Heart left ventricle (tissue), 16 donors: ENCODE measurements around the gene CALB2. TPM values are rescaled to one million over a fixed set of nuclear protein-coding genes. Genes with fewer than 3 reads are reported as not detected.

Experiments used
- ATAC-seq, 4 donors: fragments of 200-7000 bp; cut with Tn5 transposase; one replicate each; pipeline ENCODE4 v1.9.1; 2020 to 2022; ENCODE audit warnings: moderate library complexity in 4 of 4, mild to moderate bottlenecking in 3 of 4, moderate number of reproducible peaks in 1 of 4
- DNase-seq, 5 donors: peaks; one replicate each; pipeline ENCODE4 v3.0.0-alpha.2; 2020
- H3K27ac ChIP-seq, 12 donors: fragments of 200-600 bp; sonication (generic) in 4 of 12; one replicate each; pipeline versions ENCODE4 v1.5.0 to v1.8.0; 2016 to 2022; ENCODE audit warnings: mild to moderate bottlenecking in 2 of 12
- H3K27me3 ChIP-seq, 9 donors: fragments of 200-600 bp; sonication (generic) in 2 of 9; one replicate each; pipeline versions ENCODE4 v1.5.1 to v1.8.0; 2016 to 2022; ENCODE audit warnings: mild to moderate bottlenecking in 3 of 9
- H3K36me3 ChIP-seq, 9 donors: fragments of 200-600 bp; sonication (generic) in 2 of 9; one replicate each; pipeline versions ENCODE4 v1.5.0 to v1.8.0; 2018 to 2022; ENCODE audit warnings: mild to moderate bottlenecking in 2 of 9
- H3K4me1 ChIP-seq, 12 donors: fragments of 200-600 bp; sonication (generic) in 4 of 12; one replicate each; pipeline versions ENCODE4 v1.5.0 to v1.8.0; 2016 to 2022; ENCODE audit warnings: mild to moderate bottlenecking in 3 of 12
- H3K4me3 ChIP-seq, 12 donors: fragments of 200-600 bp; sonication (generic) in 4 of 12; one replicate each; pipeline versions ENCODE4 v1.5.0 to v1.8.0; 2017 to 2022; ENCODE audit warnings: mild to moderate bottlenecking in 9 of 12, moderate library complexity in 4 of 12
- H3K9me3 ChIP-seq, 12 donors: fragments of 200-600 bp; sonication (generic) in 4 of 12; one replicate each; pipeline versions ENCODE4 v1.5.0 to v1.8.0; 2016 to 2022; ENCODE audit warnings: mild to moderate bottlenecking in 1 of 12
- POLR2A ChIP-seq, 2 donors: fragments of 450-650 bp; IDR thresholded peaks; one replicate each; pipeline ENCODE4 v1.6.1; 2017; ENCODE audit warnings: antibody characterized with exemption in 2 of 2, mild to moderate bottlenecking in 2 of 2, moderate library complexity in 2 of 2
- WGBS, 4 donors: extraction: QIAGEN DNeasy Blood & Tissue Kit in 2 of 4; methylation state at CpG; one replicate each; pipeline versions ENCODE4 v1.1.5 to v1.1.7; 2013 to 2018; 5-methylcytosine and 5-hydroxymethylcytosine counted together
- intact Hi-C, 10 donors: fragments of 100-400 bp; cut with DNase I; formaldehyde crosslinking; loops; one replicate each; pipeline versions ENCODE4 v1.11.1 to v1.14.2; 2022
- polyA plus RNA-seq, 2 donors: library from polyadenylated mRNA; stranded (reverse); fragments of 200-250 nt; gene quantifications; one replicate each; pipeline ENCODE4 v1.2.3, GENCODE V29; 2013
- total RNA-seq, 9 donors: library from RNA; depleted of rRNA in 2 of 9; stranded (reverse); fragments of >200 nt in 2 of 9; fragmentation: NEBNext Ultra II Directional in 3 of 9; extraction: Animal tissue kit (Norgen Biotek cat#: 25700) in 3 of 9; gene quantifications; one replicate each; pipeline versions ENCODE4 v1.1.0 to v1.2.4, GENCODE V29; 2016 to 2023
- TF ChIP-seq, protein P1 (sequence below), 12 donors: fragments of 200-600 bp; sonication (generic) in 4 of 12; IDR thresholded peaks; one replicate each; pipeline versions ENCODE4 v1.5.0 to v1.8.0; 2018 to 2022; ENCODE audit warnings: antibody characterized with exemption in 12 of 12, mild to moderate bottlenecking in 5 of 12
- donor health status: ischemic (EF 13 %, LVEDD 7.1; RV severe dilation, severe dysfunction).
- donor health status: healthy with polysubstance abuse.
- donor health status: DM: no; HTN: yes; CAD: no.
- donor health status: DM: no; HTN: no; CAD: no.
- donor health status: ischemic (EF 25% LVEDD 6.9; RV normal size, moderate dysfunction).
- donor health status: ischemic (EF 25% LVEDD 5.7; RV mildly dilated, moderate dysfunction).
- donor health status: healthy.
- donor health status: DM: yes; HTN: yes; CAD: no.
- donor health status: ischemic (EF 35%, LVEDD 5.7; RV mildly dilated, moderate dysfunction).
- donor health status: nonischemic (EF 11% LVEDD 7.7; RV severe dilation, severe dysfunction).
- donor health status: DM: yes; HTN: yes; CAD: no.
- donor health status: PGD.
- donor health status: ischemic (EF 29% LVEDD 5.4; RV normal size, mild dysfunction).
- donor health status: nonischemic (EF 23%, LVEDD 6.1; RV moderate dilation, normal function).

The CALB2 gene
- total and polyA plus RNA-seq, 11 donors, result 0.35 to 76.2 (median 0.86) TPM; not detected in 2

DNA sequence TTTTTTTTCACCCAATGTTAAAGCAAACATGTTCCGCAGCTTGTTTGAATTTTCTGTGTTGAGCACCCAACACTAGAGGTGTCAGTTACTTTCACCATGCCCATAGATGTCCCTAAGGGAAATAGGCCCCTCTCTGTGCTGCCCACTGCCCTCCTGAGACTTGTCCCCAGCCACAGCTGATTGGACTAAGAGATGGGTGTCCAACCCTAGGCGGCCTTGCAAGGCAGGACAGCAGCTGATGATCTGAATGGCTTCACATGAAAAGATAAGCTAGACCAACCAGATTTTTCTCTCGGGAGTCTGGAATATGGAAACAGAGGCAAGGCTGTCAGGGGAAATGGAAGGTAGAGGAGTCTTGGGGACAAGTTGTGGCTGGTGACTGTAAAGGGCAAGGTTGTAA is 6.1 kb upstream of the CALB2 start:
- Histone ChIP-seq H3K36me3 (no peaks in the 10 kb centered on the region), H3K27ac (no peak overlapping the region), H3K27me3 (peaks cover 0 to 33% (median 2%) of the 10 kb centered on the region in 9 donors), H3K9me3 (no peaks in the 10 kb centered on the region), H3K4me1 (peaks cover 0 to under 1% (median 0%) of the 10 kb centered on the region in 12 donors), H3K4me3 (no peak overlapping the region)
- DNase-seq, result no peak
- TF ChIP-seq, protein P1, sequence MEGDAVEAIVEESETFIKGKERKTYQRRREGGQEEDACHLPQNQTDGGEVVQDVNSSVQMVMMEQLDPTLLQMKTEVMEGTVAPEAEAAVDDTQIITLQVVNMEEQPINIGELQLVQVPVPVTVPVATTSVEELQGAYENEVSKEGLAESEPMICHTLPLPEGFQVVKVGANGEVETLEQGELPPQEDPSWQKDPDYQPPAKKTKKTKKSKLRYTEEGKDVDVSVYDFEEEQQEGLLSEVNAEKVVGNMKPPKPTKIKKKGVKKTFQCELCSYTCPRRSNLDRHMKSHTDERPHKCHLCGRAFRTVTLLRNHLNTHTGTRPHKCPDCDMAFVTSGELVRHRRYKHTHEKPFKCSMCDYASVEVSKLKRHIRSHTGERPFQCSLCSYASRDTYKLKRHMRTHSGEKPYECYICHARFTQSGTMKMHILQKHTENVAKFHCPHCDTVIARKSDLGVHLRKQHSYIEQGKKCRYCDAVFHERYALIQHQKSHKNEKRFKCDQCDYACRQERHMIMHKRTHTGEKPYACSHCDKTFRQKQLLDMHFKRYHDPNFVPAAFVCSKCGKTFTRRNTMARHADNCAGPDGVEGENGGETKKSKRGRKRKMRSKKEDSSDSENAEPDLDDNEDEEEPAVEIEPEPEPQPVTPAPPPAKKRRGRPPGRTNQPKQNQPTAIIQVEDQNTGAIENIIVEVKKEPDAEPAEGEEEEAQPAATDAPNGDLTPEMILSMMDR (IDR thresholded peaks at IDR 0.05), result no peak
- TF ChIP-seq POLR2A (IDR thresholded peaks at IDR 0.05), result no peak
- ATAC-seq, result no peak
- WGBS, 4 donors, result 76 to 86% (median 80%) methylated on average over 3 of the region's 3 CpGs
- intact Hi-C loops, result loop anchor here in 1 of 10 donors (10.0 kb wide), 1 partner anchor 548 kb away; the partner anchor contains the start of gene VAC14

DNA sequence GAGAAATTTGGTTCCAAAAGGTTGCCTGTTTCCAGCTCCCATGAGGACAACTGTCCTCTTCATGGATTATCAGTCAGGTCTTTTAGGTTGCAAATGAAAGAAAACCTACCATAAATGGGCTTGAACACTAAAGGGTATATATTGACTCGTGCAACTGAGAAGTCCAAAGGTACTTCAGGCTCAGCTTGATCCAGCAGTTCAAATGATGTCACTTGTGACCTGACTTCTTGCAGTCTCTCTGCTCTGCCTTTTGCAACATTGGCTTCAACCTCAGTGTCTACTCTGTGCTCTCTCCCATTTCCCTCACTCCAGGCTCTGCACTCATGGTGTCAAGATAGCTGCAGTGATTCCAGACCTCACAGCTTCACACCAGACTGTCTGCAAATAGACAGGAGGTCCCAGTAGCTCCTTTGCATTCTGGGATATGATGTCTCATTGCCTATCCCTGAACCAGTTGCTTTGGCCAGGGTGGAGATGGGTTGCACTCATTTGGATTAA is 5.5 kb upstream of the CALB2 start:
- H3K27me3 ChIP-seq, result peaks cover 0 to 33% (median 6%) of the 10 kb centered on the region in 9 donors
- WGBS, 4 donors, result 57 to 77% (median 68%) methylated on average over 1 of the region's 1 CpG
- no peak for DNase-seq
- ATAC-seq, result no peak
- no peaks in the 10 kb centered on the region for H3K9me3 ChIP-seq
- no peak overlapping the region for H3K4me3 ChIP-seq
- no peaks in the 10 kb centered on the region for H3K36me3 ChIP-seq
- no peak overlapping the region for H3K27ac ChIP-seq
- no peak for TF ChIP-seq POLR2A (IDR thresholded peaks at IDR 0.05)
- TF ChIP-seq, protein P1 (IDR thresholded peaks at IDR 0.05), result no peak
- H3K4me1 ChIP-seq, result peaks cover 0 to 6% (median 0%) of the 10 kb centered on the region in 12 donors
- intact Hi-C loops, result loop anchor here in 1 of 10 donors (10.0 kb wide), 1 partner anchor 548 kb away; the partner anchor contains the start of gene VAC14

DNA sequence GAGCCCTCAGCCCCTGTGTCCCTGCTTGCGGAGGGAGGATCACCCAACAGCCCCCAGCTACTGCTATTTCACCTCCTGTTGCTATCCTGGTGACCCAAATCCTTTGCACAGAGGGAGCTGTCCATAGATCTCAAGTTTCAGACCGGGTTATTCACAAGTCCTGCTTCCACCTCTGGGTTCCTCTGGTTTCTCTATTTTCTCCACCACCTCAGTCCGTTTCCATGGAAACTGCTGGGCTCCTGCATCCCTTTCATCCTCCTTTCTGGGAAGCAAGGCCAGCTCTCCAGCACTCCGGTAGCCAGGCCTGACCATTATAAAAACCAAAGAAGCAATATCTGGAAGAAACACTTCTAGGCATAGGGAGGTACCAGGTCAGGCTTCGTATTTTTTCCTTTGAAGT is 4.8 kb upstream of the CALB2 start:
- Histone ChIP-seq H3K4me1 (peaks cover 0 to 13% (median 2%) of the 10 kb centered on the region in 12 donors), H3K9me3 (no peaks in the 10 kb centered on the region), H3K36me3 (no peaks in the 10 kb centered on the region), H3K4me3 (no peak overlapping the region), H3K27me3 (peaks cover 0 to 39% (median 12%) of the 10 kb centered on the region in 9 donors), H3K27ac (no peak overlapping the region)
- ATAC-seq (no peak), DNase-seq (no peak)
- TF ChIP-seq, protein P1 (IDR thresholded peaks at IDR 0.05), result no peak
- TF ChIP-seq POLR2A (IDR thresholded peaks at IDR 0.05), result no peak
- WGBS, 4 donors, result 47 to 60% (median 56%) methylated on average over 4 to 5 of the region's 5 CpGs
- intact Hi-C loops, result loop anchor here in 1 of 10 donors (10.0 kb wide), 1 partner anchor 549 kb away; the partner anchor contains the start of gene VAC14

DNA sequence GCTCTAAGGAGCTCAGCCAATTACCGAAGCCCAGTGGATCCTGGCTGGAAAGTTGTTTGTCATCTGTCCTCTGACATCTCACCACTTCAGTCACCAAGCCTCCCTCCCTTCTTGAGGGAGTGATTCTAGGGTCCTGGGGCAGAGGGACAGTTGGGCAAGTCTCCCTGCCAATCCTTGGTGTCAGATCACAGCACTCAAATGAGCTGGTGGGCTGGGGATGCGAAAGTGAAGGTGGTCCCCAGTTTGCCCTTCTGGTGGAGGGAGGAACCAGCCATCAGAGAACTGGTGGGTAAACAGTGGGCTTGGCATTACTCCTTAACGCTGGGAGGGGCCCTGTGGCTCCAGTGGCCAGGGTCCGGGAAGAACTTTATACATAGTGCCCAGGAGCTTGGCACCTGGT is 4.4 kb upstream of the CALB2 start:
- no peak overlapping the region for H3K4me3 ChIP-seq
- H3K9me3 ChIP-seq, result no peaks in the 10 kb centered on the region
- peaks cover 0 to 13% (median 4%) of the 10 kb centered on the region in 12 donors for H3K4me1 ChIP-seq
- H3K27me3 ChIP-seq, result peaks cover 0 to 39% (median 16%) of the 10 kb centered on the region in 9 donors
- DNase-seq, result no peak
- H3K27ac ChIP-seq, result no peak overlapping the region
- no peak for ATAC-seq
- TF ChIP-seq POLR2A (IDR thresholded peaks at IDR 0.05), result no peak
- TF ChIP-seq, protein P1 (IDR thresholded peaks at IDR 0.05), result no peak
- intact Hi-C loops, result loop anchor here in 1 of 10 donors (10.0 kb wide), 1 partner anchor 549 kb away; the partner anchor contains the start of gene VAC14
- H3K36me3 ChIP-seq, result no peaks in the 10 kb centered on the region
- WGBS, 4 donors, result 62 to 83% (median 78%) methylated on average over 3 to 4 of the region's 4 CpGs
